ENCODE measurements around the gene UBR4. TPM values are rescaled to one million over a fixed set of nuclear protein-coding genes. Genes with fewer than 3 reads are reported as not detected.

Gene UBR4
- total RNA-seq, 1 donor from 2014 or later: 124 TPM

GRCh38 chr1:19057784-19058475, 152.1 kb downstream of the UBR4 start:
- no peak for DNase-seq (ENCODE audit: low spot score)

DNA sequence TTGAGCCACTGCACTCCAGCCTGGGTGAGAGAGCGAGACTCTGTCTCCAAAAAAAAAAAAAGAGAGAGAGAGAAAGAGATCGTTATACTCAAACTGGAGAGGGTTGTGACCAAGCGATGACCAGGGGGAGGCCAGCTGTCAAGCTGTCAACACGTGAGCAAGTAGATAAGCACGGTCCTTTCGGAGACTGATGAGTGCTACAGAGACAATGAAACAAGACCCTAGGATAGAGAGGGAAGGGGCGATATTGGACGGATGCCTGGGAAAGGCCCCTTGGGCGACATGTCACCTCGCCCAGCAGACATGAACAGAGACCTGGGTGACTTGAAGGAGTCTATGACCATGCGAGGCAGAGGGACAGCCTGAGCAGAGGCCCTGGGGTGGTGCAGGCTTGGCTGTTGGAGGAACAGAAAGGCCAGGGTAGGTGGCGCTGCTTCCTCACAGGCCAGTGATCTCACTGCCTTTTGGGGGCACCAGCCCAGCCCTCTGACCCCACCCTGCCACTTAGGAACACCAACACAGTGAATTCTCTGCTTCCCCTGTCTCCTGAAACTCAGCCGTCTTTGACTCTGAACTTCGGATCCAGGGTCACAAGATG, 152.8 kb downstream of the UBR4 start:
- DNase-seq (ENCODE audit: low spot score): no peak

GRCh38 chr1:19055701-19056100, 154.4 kb downstream of the UBR4 start:
- DNase-seq (ENCODE audit: low spot score): no peak

DNA sequence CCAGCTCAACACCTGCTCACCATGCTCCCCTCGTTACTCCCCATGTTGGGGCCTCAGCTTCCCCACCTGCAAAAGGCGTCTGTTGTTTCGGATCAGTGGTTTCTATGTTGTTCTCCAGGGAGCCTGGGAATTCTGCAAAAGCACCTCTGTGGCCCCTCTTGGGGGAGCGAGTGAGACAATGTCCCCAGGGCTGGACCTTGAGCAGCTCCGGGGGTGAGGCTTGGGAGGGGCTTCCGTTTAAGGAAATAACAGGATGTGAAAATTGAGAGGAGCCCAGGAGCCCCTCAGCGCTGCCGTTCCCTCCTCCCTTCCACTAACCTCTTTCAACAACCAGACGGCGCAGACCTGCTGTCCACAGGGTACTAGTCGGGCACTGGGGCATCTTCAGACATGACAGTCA, 155.1 kb downstream of the UBR4 start:
- DNase-seq (ENCODE audit: low spot score): no peak

DNA sequence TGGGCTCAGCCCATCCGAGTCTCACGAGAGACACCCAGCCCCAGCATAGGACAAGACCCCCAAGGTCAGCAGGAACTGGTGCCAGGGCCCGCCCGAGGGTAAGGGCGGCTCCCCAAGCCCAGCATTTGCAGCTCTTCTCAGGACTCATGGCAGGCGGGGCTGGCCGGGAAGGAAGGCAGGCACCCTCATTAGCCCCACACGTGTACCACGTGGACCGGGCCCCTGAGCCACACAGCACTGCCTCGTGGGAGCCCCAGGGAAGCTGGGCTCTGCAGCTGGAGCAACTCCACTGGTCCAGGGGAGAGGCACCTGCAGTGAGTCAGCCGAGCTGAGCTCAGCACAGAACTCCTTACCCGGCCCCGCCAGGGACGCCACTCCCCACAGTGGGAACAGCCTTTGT, 155.8 kb downstream of the UBR4 start:
- no peak for DNase-seq (ENCODE audit: low spot score)

DNA sequence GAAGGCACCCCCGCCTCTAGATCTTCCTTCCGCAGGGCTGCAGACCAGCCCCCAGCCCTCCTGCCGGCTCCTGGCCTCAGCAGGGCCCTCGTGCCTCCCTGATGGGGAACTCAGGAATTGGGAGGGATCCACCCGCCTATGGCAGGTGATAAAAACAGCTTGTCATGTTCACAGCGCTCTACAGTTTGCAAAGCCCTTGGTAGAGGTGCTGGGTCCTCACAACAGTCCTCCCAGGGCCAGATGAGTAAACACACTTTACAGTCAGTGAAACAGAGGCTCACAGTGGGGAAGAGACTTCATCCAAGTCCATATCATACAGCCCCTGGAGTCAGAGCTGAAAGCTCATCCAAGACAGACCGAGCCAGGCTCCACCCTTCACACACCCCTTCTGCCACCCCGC, 156.6 kb downstream of the UBR4 start:
- no peak for DNase-seq (ENCODE audit: low spot score)

DNA sequence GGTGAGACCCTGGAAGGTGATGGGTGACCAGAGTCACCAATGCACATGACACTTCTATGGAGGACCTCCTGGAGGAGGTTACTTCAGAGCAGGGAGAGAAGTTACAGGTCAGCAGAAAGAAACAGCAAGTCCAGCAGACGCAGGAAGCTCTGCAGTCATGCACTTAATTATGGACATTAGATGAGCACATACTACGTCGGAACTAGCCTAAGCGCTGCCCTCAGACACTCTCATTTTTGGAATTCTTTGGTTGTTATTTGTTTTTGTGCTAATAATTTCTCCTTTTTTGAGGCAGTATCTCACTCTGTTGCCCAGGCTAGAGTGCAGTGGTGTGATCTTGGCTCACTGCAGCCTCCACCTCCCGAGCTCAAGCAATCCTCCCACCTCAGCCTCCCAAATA, 160.3 kb downstream of the UBR4 start:
- DNase-seq (ENCODE audit: low spot score): no peak

DNA sequence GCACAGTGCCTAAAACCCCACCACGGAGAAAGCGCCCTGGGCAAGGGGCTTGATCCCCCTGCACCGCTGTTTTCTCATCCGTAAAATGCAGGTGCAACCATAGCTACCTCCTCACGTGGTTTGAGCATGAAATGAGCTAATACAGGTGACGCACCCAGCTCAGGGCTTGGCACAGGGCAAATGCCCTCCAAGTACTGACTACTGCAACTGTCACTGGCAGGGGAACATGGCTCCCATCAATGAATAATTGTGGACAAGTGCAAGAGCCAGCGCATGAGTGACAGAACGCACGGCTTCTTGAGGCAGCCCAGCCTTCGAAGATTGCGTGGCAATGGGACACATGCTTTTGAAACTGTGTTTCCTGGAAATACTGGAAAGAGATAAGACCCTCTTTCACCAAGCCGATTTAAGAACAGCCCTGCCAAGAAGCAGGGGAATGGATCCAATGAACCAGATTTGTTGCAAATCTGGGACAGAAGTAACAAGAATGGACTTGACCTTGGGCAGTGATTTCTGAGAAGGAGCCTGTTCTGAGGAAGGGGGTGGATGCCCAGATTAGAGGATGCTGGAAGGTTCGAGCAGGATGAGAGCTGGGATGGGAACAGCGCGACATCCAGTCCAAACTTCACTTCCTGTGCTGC, 160.8 kb downstream of the UBR4 start:
- no peak for DNase-seq (ENCODE audit: low spot score)

GRCh38 chr1:19046972-19047731, 162.9 kb downstream of the UBR4 start:
- no peak for DNase-seq (ENCODE audit: low spot score)

DNA sequence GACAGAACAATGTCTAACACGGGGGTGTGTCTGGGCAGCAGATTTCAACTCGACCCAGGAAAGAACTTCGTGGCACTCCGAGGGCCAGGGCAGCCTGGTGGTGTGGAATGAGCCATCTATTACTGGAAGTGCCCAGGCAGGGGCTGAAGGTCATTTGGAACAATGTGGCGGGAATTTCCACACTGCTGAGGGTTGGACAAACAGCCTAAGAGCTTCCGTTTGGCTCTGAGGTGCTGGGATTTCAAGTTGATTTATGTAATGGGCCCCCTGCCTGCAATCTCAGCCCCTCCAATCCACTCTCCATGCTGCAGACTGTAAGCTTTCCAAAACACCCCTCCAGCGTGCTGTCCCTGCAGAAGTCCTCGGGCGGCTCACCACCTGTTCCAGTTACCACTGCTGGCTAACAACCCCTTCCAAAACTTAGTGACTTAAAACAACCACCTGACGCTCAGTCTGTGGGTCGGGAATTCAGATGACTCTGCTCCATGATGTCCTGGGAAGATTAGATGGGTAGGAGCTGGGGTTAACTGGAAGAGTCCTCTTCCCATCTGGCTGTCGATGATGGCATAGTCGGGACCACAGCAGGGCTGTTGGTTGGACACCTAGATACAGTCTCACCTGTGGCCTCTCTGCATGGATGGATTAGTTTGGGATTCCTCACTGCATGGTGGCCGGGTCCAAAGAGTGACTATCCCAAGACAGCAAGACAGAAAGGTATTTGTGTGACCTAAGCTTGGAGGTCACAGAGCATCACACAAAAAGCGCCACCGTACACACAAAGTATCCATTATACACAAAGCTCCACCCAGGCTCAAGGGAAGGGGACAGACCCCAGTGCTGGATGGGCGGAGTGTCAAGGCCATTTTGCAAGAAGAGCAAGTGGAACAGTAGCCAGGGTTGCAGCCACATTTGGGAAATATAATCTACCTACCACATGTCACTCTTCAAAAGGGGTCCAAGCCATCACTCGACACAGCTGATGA, 163.9 kb downstream of the UBR4 start:
- no peak for DNase-seq (ENCODE audit: low spot score)

- no peak for DNase-seq (ENCODE audit: low spot score)
Measured at GRCh38 chr1:19044975-19045831, 164.9 kb downstream of the UBR4 start.

DNA sequence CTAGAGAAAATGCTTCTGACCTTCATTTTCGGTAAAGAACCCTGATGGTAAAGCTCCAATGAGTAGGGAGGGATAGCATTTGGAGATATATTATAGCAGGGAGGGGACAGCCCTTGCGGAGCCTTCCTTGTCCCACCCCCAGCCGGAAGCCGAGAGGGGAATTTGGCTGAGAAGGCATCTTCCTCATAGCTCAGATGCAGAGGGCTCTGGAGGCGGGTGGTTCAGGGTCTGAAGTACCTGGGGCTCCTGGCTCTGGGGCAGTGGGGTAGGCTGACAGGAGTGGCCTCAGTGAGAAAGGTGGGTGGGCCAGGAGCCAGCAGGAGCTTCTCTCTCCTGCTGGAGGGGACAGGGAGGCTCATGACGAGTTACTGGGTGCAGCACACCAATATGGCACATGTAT, 165.6 kb downstream of the UBR4 start:
- DNase-seq (ENCODE audit: low spot score): no peak

DNA sequence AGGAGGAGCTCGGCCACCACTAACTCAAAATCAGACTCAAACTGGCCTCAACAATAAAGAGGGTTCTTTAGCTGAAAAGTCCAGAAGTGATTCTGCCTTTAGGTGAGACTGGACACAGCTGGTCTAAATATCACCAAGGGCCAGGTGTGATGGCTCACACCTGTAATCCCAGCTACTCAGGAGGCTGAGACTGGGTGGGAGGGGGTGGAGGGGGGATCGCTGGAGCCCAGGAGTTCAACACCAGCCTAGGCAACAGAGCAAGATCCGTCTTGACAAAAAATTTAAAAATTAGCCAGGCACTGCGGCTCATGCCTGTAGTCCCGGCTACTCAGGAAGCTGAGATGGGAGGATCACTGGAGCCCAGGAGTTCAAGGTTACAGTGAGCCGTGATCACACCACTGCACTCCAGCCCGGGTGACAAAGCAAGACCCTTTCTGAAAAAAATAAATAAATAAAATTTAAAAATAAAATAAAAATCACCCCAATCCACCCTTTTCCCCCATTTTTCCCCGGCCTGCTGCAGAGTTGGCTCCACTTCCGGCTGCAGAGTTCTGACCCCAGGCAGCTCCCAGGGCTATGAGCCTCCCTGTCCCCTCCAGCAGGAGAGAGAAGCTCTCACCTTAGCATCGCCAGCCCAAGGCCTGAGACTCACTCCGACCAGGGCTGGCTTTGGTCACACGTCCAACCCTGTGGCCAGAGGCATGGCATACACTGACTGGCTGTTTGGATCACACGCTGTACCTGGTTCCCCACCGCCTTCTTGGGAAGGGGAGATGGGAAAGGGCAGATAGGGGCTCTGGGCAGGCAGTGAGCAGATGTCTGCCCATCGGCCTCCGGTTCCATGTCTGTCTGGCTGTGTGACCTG, 166.3 kb downstream of the UBR4 start:
- DNase-seq (ENCODE audit: low spot score): no peak

DNA sequence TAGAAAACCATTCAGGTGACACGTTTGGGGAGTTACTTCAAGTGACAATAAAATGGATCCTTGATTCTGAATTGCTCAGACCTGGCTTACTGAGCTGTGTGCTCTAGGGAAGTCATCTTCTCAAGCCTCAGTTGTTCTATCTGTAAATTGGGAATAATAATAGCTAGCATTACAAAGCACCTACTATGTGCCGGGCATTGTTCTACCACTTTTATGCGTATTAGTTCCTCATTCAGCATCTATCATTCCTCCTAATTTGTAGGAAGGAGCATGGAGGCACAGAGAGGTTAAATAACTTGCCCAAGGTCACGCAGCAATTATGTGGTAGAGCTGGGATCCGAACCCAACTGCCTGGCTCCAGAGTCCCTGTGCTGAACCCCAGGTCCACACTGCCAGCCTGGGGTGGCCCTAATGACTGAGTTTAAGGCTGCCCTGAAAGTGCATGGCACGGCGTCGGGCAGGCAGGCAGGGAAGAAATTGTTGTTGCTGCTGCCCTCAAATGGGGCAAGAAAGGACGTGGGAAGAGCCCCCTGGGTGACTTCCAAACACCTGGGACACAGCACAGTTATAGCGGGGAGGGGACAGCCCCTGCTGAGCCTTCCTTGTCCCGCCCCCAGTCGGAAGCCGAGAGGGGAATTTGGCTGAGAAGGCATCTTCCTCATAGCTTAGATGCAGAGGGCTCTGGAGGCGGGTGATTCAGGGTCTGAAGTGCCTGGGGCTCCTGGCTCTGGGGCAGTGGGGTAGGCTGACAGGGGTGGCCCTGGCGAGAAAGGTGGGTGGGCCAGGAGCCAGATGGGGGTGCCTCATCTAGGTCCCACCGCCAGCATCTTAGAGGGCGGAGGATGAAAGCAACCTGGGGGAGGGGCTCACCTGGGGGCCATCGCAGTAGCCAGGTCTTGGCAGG, 167.1 kb downstream of the UBR4 start:
- DNase-seq (ENCODE audit: low spot score): no peak

- no peak for DNase-seq (ENCODE audit: low spot score)
Measured at GRCh38 chr1:19040010-19040680, 169.9 kb downstream of the UBR4 start.

- no peak for DNase-seq (ENCODE audit: low spot score)
Measured at GRCh38 chr1:19038732-19039131, 171.3 kb downstream of the UBR4 start.

- DNase-seq (ENCODE audit: low spot score): no peak
Measured at GRCh38 chr1:19038096-19038495, 172.0 kb downstream of the UBR4 start.

DNA sequence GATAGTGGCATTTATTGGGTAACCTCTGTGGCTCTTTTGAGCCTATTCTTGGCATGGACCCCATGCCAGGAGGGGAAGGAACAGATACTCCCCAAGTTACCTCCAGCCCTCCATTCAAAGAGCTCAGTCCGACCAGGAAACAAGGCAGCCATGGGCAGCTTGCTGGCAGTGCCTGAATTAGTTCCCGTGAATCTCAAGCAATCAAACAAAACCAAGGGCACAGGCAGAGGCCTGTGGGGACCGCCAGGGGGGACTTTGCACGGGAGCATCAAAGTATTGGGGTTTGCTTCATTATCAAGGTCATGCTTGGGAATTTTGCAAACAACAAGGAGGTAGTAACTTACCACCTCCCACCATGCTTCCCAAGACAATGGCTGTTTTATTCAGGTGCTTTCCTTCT, 172.4 kb downstream of the UBR4 start:
- DNase-seq (ENCODE audit: low spot score): no peak

Data from umbilical cord (tissue), 2 donors.